Pons (tissue), 1 donor: Measurements from ENCODE around the gene UGT1A9.
A peak's percentile ranks its signal among the peaks of the same experiment; 100 is the strongest.
"Not testable (repeated sequence)": the region's sequence is repeated elsewhere in the genome, so short reads cannot be mapped to it uniquely, and the experiment has no call there.

Experiments used
- DNase-seq: peaks from one replicate; pipeline ENCODE4 v3.0.0-alpha.2; 2016; ENCODE audit warnings: low spot score

UGT1A9 gene

GRCh38 chr2:233711312-233712008 lies 39.8 kb downstream of the UGT1A9 start:
- DNase-seq: peak; percentile 66

- DNase-seq: no peak
Measured at GRCh38 chr2:233712611-233713261, 41.0 kb downstream of the UGT1A9 start, which contains the start of gene UGT1A5. UGT1A5 (plus strand) TSS chr2:233712907; CDS start chr2:233712992, 85 bp downstream.

- no peak for DNase-seq
Measured at GRCh38 chr2:233713262-233713615, 41.5 kb downstream of the UGT1A9 start.

GRCh38 chr2:233714121-233714520 lies 42.4 kb downstream of the UGT1A9 start:
- no peak for DNase-seq

- DNase-seq: no peak
Measured at GRCh38 chr2:233718552-233718951, 46.9 kb downstream of the UGT1A9 start, which contains the start of gene UGT1A4. UGT1A4 (plus strand) TSS chr2:233718736; CDS start chr2:233718821, 85 bp downstream.

DNA sequence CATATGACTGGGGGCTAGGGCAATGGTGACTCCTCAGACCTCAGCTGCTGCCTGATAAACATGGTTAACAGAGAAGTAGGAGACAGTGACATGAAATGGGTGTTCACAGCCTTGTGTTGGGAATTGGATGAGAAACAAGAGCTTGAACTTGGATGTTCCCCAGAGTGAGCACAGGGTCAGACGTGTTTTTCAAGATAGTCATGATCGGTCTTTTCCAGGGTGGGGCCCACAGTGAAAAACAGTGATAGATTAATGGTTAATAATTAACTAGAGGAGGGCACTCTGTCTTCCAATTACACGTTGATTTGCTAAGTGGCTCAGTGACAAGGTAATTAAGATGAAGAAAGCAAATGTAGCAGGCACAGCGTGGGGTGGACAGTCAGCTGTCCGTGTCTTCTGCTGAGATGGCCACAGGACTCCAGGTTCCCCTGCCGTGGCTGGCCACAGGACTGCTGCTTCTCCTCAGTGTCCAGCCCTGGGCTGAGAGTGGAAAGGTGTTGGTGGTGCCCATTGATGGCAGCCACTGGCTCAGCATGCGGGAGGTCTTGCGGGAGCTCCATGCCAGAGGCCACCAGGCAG lies 57.1 kb downstream of the UGT1A9 start, which contains the start of gene UGT1A3:
Gene UGT1A3, plus strand, starts transcription at position 320 of the 579 bp plus-strand sequence. Its CDS starts 85 bp downstream, at position 405.
- no peak for DNase-seq

DNA sequence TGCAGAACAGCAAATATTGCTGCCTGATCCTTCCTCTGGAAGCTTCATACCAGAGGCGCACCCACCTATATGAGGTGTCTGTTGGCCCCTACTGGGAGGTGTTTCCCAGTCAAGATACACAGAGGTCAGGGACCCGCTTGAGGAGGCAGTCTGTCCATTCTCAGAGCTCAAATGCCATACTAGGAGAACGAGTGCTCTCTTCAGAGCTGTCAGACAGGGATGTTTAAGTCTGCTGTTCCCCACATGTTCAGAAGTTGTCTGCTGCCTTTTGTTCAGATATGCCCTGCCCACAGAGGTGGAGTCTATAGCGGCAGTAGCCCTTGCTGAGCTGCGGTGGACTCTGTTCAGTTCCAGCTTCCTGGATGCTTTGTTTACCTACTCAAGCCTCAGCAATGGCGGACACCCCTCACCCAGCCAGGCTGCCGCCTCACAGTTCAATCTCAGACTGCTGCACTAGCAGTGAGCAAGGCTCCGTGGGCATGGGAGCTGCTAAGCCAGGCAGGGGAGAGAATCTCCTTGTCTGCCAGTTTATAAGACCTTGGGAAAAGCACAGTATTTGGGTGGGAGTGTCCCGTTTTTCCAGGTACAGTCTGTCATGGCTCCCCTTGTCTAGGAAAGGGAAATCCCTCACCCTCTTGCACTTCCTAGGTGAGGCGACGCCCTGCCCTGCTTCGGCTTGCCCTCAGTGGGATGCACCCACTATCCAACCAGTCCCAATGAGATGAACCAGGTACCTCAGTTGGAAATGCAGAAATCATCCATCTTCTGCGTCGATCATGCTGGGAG lies 65.4 kb downstream of the UGT1A9 start:
- not testable (repeated sequence) for DNase-seq

- DNase-seq: no peak
Measured at GRCh38 chr2:233740870-233741269, 69.2 kb downstream of the UGT1A9 start.

DNA sequence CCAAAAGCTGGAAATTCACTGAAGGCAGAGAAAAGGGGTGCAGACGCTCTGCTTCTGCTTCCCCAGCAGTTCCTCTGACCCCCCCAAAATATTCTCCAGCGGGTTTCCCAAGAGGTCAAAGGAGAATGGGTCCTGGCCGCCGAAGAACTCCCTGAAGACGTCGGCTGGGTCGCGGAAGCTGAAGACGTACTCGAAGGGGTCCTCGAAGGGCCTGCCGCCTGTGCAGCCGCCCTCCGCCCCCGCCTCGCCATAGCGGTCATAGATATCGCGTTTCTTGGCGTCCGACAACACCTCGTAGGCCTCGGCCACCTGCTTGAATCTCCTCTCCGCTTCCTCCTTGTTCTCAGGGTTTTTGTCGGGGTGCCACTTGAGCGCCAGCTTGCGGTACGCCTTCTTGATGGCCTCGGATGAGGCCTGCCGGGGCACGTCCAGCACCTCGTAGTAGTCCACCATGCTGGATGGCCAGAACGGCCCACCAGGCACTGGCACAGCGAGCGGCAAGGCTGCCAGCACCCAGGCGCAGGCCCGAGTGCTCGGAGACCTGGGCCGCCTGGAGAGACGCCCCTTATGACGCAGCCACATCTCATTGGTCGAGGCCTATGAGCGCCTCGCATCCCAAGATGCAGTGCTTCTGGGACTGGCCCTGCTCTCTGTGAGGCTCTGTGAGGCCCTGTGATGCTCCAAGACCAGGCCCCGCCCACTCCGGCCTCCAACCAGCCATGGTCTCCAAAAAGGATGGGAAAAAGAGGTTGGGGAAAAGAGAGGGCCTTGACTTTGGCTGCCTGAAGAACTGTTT lies 72.0 kb downstream of the UGT1A9 start:
- no peak for DNase-seq

DNA sequence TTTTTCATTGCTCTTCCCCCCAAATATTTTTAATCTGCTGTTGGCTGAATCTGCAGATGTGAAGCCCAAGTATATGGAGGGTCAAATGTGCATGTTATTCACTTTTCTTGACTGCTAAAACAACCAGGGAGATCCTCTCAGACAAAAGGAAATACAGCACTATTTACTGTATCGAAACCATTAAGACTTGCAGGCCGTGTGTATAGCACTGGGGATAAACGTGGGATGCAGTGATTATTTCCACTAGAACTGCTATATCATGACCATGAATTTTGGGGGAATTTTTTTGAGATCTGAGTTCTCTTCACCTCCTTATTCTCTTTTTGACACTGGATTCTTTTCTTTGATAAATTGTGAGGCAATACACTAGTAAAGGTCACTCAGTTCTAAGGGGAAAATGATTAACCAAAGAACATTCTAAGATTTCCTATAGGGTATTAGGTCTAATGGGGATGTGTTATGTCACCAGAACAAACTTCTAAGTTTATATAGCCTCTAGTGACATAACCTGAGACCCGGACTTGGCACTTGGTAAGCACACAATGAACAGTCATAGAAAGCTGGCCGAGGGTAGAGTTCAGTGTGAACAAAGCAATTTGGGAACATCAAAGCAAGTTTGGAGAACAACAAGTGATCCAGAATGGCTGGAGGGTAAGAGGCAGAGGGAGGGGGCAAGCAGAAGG lies 73.5 kb downstream of the UGT1A9 start:
- DNase-seq: no peak

DNA sequence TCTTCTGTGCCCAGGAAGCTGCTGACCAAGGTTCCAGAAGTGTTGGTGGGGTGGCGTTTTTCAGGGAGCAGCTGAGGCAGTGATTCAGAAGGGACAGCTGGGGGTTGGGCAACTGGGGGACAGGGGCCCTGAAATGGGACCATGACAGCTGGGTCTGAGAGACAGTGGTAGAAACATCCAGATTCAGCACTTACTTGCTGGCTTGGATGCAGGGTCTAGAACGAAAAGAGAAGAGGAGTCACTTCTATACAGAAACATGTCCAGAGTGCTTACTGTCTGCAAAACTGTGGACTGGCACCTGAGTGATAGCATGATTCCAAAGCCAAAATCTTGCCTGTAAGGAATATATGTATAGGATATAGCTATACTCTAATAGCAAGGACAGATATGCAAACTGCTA lies 74.1 kb downstream of the UGT1A9 start:
- not testable (repeated sequence) for DNase-seq

DNA sequence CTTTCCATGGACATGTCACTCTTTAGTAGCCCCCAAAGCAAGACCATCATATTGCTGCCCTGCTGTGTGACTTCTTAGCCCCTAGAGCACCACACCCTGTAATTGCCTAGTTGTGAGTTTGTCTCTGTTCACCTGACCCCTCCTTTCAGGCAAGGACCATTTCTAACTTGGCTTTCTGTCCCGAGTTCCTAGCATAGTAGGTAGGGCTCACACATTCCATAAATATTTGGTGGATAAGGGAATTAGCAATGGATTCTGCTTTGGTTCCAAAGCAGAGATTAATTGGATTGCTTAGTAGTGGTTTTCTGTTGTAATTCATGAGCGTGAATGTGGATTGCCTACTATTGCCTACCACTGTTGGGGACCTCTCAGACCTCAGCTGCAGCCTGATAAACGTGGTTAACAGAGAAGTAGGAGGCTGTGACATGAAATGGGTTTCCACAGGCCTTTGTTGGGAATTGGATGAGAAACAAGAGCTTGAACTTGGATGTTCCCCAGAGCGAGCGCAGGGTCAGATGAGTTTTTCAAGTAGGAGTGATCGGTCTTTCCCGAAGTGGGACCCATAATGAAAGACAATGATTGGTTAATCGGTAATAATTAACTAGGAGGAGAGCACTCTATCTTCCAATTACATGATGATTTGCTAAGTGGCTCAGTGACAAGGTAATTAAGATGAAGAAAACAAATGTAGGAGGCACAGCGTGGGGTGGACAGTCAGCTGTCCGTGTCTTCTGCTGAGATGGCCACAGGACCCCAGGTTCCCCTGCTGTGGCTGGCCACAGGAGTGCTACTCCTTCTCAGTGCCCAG lies 75.0 kb downstream of the UGT1A9 start:
- DNase-seq: no peak

DNA sequence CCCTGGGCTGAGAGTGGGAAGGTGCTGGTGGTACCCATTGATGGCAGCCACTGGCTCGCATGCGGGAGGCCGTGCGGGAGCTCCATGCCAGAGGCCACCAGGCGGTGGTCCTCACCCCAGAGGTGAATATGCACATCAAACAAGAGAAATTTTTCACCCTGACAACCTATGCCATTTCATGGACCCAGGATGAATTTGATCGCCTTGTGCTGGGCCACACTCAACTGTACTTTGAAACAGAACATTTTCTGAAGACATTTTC lies 75.5 kb downstream of the UGT1A9 start:
- DNase-seq: no peak

- not testable (repeated sequence) for DNase-seq
Measured at GRCh38 chr2:233750689-233751088, 79.0 kb downstream of the UGT1A9 start.

GRCh38 chr2:233751212-233752009 lies 79.7 kb downstream of the UGT1A9 start:
- DNase-seq: not testable (repeated sequence)

DNA sequence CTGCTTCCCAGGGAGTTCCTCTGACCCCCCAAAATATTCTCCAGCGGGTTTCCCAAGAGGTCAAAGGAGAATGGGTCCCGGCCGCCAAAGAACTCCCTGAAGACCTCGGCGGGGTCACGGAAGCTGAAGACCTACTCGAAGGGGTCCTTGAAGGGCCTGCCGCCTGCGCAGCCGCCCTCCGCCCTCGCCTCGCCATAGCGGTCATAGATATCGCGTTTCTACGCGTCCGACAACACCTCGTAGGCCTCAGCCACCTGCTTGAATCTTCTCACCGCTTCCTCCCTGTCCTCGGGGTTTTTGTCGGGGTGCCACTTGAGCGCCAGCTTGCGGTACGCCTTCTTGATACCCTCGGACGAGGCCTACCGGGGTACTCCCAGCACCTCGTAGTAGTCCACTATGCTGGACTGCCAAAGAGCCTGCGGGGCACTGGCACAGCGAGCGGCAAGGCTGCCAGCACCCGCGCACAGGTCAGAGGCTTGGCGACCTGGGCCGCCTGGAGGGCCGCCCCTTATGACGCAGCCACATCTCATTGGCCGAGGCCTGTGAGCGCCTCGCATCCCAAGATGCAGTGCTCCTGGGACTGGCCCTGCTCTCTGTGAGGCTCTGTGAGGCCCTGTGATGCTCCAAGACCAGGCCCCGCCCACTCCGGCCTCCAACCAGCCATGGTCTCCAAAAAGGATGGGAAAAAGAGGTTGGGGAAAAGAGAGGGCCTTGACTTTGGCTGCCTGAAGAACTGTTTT lies 83.3 kb downstream of the UGT1A9 start:
- no peak for DNase-seq

GRCh38 chr2:233756429-233757081 lies 84.9 kb downstream of the UGT1A9 start:
- no peak for DNase-seq

GRCh38 chr2:233758141-233758540 lies 86.4 kb downstream of the UGT1A9 start:
- no peak for DNase-seq
